ENCODE results near the gene PAMR1.
A peak's percentile ranks its signal among the peaks of the same experiment; 100 is the strongest.

PAMR1 gene

GRCh38 chr11:35426351-35426750 lies 99.1 kb downstream of the PAMR1 start:
- no peak for DNase-seq
- Histone ChIP-seq H3K9me3 (ENCODE audit: control insufficient read depth, low read length) (no peaks in the 10 kb centered on the region), H3K27ac (ENCODE audit: insufficient read depth, low read length, poor library complexity, severe bottlenecking) (no peak overlapping the region), H3K4me3 (ENCODE audit: insufficient read depth, low read depth, low read length, poor library complexity, severe bottlenecking) (no peak overlapping the region), H3K27me3 (replicated peaks; ENCODE audit: control insufficient read depth, insufficient read depth, low read length, poor library complexity, severe bottlenecking) (peaks cover 4% of the 10 kb centered on the region), H3K4me1 (ENCODE audit: control insufficient read depth, insufficient read depth, low read length, poor library complexity, severe bottlenecking) (no peaks in the 10 kb centered on the region), H3K36me3 (ENCODE audit: control insufficient read depth, insufficient read depth, low read length) (no peaks in the 10 kb centered on the region)

DNA sequence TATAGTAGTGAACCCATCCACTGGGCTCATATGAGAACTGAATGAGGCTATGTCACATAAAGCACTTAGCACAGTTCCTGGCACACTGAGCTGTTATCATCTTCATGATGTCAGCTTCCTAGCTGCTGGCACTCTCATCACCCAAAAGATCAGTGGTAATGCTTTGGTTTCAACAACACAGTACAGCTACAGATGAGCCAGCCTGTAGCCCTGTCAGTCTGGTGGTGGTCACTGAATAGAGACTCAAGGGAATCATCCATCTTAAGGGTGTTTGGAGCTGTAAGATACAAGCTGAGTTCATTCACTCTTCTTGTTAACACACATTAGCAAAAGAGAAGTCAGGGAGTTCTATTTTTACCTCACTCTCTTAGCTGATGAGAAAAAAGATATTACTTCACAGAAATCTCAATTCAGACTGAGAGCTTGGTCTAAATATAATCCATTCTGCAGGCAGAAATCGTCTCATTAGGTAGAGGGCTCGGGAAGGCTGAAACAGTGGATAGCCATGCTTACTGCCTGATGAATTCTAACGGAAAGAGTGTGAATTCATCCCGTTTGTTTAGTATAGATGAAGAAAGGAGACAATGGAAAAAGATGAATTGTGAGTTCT lies 99.7 kb downstream of the PAMR1 start:
- no peaks in the 10 kb centered on the region for H3K4me1 ChIP-seq (ENCODE audit: control insufficient read depth, insufficient read depth, low read length, poor library complexity, severe bottlenecking)
- H3K27ac ChIP-seq (ENCODE audit: insufficient read depth, low read length, poor library complexity, severe bottlenecking): no peak overlapping the region
- H3K9me3 ChIP-seq (ENCODE audit: control insufficient read depth, low read length): no peaks in the 10 kb centered on the region
- H3K4me3 ChIP-seq (ENCODE audit: insufficient read depth, low read depth, low read length, poor library complexity, severe bottlenecking): no peak overlapping the region
- H3K27me3 ChIP-seq (replicated peaks; ENCODE audit: control insufficient read depth, insufficient read depth, low read length, poor library complexity, severe bottlenecking): peaks cover 10% of the 10 kb centered on the region
- DNase-seq: no peak
- no peaks in the 10 kb centered on the region for H3K36me3 ChIP-seq (ENCODE audit: control insufficient read depth, insufficient read depth, low read length)

DNA sequence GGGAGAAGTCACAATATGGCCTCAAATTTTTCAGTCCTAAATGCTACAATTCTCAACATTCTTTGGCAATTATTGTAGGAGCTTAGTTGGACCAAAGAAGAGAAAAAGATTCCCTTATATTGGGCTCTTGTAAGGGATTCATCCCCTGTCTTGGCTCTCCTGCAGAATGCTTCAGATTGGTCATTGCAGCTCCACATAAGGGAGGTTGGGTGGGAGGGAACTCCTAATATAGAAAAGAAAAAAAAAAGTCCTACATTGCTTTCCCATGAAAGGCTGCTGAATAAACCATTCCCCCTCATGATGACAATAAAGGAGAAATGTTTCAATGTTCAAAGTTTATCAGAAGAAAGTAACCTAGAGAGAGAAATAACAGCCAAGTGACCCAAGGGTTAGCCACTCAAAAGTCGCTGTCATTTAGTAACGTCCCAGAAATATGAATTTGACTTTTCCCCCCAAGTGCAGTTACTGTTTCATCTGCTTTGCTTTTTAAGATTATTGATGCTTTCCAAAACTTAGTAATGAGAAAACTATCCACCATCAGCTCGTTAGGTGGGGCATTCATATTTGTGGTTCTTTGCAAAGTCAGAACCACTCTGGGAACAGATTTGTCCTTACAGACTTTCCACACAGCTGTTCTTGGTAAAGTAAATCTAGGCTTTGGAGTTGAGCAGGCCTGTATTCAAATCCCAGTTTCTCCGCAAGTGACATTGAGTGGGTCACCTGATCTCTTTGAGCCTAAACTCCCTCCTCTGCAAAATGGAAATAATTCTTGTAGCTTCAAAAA lies 101.1 kb downstream of the PAMR1 start:
- Histone ChIP-seq H3K36me3 (ENCODE audit: control insufficient read depth, insufficient read depth, low read length) (no peaks in the 10 kb centered on the region), H3K27me3 (replicated peaks; ENCODE audit: control insufficient read depth, insufficient read depth, low read length, poor library complexity, severe bottlenecking) (peaks cover 15% of the 10 kb centered on the region), H3K27ac (ENCODE audit: insufficient read depth, low read length, poor library complexity, severe bottlenecking) (no peak overlapping the region), H3K4me3 (ENCODE audit: insufficient read depth, low read depth, low read length, poor library complexity, severe bottlenecking) (no peak overlapping the region), H3K9me3 (ENCODE audit: control insufficient read depth, low read length) (no peaks in the 10 kb centered on the region), H3K4me1 (ENCODE audit: control insufficient read depth, insufficient read depth, low read length, poor library complexity, severe bottlenecking) (peaks cover 12% of the 10 kb centered on the region)
- no peak for DNase-seq

GRCh38 chr11:35420371-35420770 lies 105.0 kb downstream of the PAMR1 start:
- Histone ChIP-seq H3K36me3 (ENCODE audit: control insufficient read depth, insufficient read depth, low read length) (no peaks in the 10 kb centered on the region), H3K27me3 (replicated peaks; ENCODE audit: control insufficient read depth, insufficient read depth, low read length, poor library complexity, severe bottlenecking) (peaks cover 32% of the 10 kb centered on the region), H3K4me3 (ENCODE audit: insufficient read depth, low read depth, low read length, poor library complexity, severe bottlenecking) (peak overlapping the region; percentile 22), H3K9me3 (ENCODE audit: control insufficient read depth, low read length) (no peaks in the 10 kb centered on the region), H3K27ac (ENCODE audit: insufficient read depth, low read length, poor library complexity, severe bottlenecking) (no peak overlapping the region), H3K4me1 (ENCODE audit: control insufficient read depth, insufficient read depth, low read length, poor library complexity, severe bottlenecking) (peaks cover 18% of the 10 kb centered on the region)
- no peak for DNase-seq

GRCh38 chr11:35419830-35420333 lies 105.5 kb downstream of the PAMR1 start:
- Histone ChIP-seq H3K36me3 (ENCODE audit: control insufficient read depth, insufficient read depth, low read length) (no peaks in the 10 kb centered on the region), H3K4me1 (ENCODE audit: control insufficient read depth, insufficient read depth, low read length, poor library complexity, severe bottlenecking) (peaks cover 18% of the 10 kb centered on the region), H3K9me3 (ENCODE audit: control insufficient read depth, low read length) (no peaks in the 10 kb centered on the region), H3K27ac (ENCODE audit: insufficient read depth, low read length, poor library complexity, severe bottlenecking) (no peak overlapping the region), H3K27me3 (replicated peaks; ENCODE audit: control insufficient read depth, insufficient read depth, low read length, poor library complexity, severe bottlenecking) (peaks cover 32% of the 10 kb centered on the region), H3K4me3 (ENCODE audit: insufficient read depth, low read depth, low read length, poor library complexity, severe bottlenecking) (peak overlapping the region; percentile 22)
- no peak for DNase-seq

- Histone ChIP-seq H3K9me3 (ENCODE audit: control insufficient read depth, low read length) (no peaks in the 10 kb centered on the region), H3K4me1 (ENCODE audit: control insufficient read depth, insufficient read depth, low read length, poor library complexity, severe bottlenecking) (peaks cover 18% of the 10 kb centered on the region), H3K27me3 (replicated peaks; ENCODE audit: control insufficient read depth, insufficient read depth, low read length, poor library complexity, severe bottlenecking) (peaks cover 29% of the 10 kb centered on the region), H3K27ac (ENCODE audit: insufficient read depth, low read length, poor library complexity, severe bottlenecking) (no peak within 1 kb of the TSS), H3K36me3 (ENCODE audit: control insufficient read depth, insufficient read depth, low read length) (no peaks in the 10 kb centered on the region), H3K4me3 (ENCODE audit: insufficient read depth, low read depth, low read length, poor library complexity, severe bottlenecking) (peak within 1 kb of the TSS; percentile 22)
- DNase-seq: no peak
Observed at GRCh38 chr11:35419184-35419829, 106.1 kb downstream of the PAMR1 start, which contains the start of gene SLC1A2. Gene SLC1A2, minus strand, starts transcription at chr11:35419558. Its CDS starts 592 bp downstream, at chr11:35418966.

- H3K27me3 ChIP-seq (replicated peaks; ENCODE audit: control insufficient read depth, insufficient read depth, low read length, poor library complexity, severe bottlenecking): peaks cover 29% of the 10 kb centered on the region
- no peaks in the 10 kb centered on the region for H3K36me3 ChIP-seq (ENCODE audit: control insufficient read depth, insufficient read depth, low read length)
- H3K4me1 ChIP-seq (ENCODE audit: control insufficient read depth, insufficient read depth, low read length, poor library complexity, severe bottlenecking): peaks cover 18% of the 10 kb centered on the region
- no peak overlapping the region for H3K27ac ChIP-seq (ENCODE audit: insufficient read depth, low read length, poor library complexity, severe bottlenecking)
- H3K9me3 ChIP-seq (ENCODE audit: control insufficient read depth, low read length): no peaks in the 10 kb centered on the region
- peak overlapping the region; percentile 11 for H3K4me3 ChIP-seq (ENCODE audit: insufficient read depth, low read depth, low read length, poor library complexity, severe bottlenecking)
- DNase-seq: no peak
Observed at GRCh38 chr11:35418282-35419183, 106.9 kb downstream of the PAMR1 start.

GRCh38 chr11:35415487-35415886 lies 109.9 kb downstream of the PAMR1 start:
- Histone ChIP-seq H3K27ac (ENCODE audit: insufficient read depth, low read length, poor library complexity, severe bottlenecking) (no peak overlapping the region), H3K27me3 (replicated peaks; ENCODE audit: control insufficient read depth, insufficient read depth, low read length, poor library complexity, severe bottlenecking) (peaks cover 21% of the 10 kb centered on the region), H3K4me3 (ENCODE audit: insufficient read depth, low read depth, low read length, poor library complexity, severe bottlenecking) (no peak overlapping the region), H3K36me3 (ENCODE audit: control insufficient read depth, insufficient read depth, low read length) (no peaks in the 10 kb centered on the region), H3K4me1 (ENCODE audit: control insufficient read depth, insufficient read depth, low read length, poor library complexity, severe bottlenecking) (peaks cover 17% of the 10 kb centered on the region), H3K9me3 (ENCODE audit: control insufficient read depth, low read length) (no peaks in the 10 kb centered on the region)
- DNase-seq: no peak

DNA sequence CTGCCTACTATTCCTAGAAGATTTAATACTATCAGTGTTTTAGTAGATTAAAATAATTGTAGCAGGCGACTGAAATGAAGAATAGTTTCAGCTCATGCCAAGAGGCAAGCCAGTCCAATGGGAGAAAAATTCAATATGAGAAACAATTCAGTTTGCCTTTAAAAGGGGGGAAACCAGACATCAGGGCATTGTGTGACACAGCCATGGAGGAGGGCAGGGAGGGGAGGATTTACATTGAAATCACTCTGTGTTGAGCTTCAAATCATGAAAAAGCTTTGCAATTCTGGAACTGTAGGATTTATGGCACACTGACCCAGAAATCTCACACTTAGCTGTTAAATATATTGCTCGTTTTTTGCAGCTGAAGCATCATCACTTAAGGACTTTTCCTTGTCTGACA lies 110.6 kb downstream of the PAMR1 start:
- Histone ChIP-seq H3K27me3 (replicated peaks; ENCODE audit: control insufficient read depth, insufficient read depth, low read length, poor library complexity, severe bottlenecking) (peaks cover 21% of the 10 kb centered on the region), H3K4me3 (ENCODE audit: insufficient read depth, low read depth, low read length, poor library complexity, severe bottlenecking) (no peak overlapping the region), H3K4me1 (ENCODE audit: control insufficient read depth, insufficient read depth, low read length, poor library complexity, severe bottlenecking) (peaks cover 10% of the 10 kb centered on the region), H3K27ac (ENCODE audit: insufficient read depth, low read length, poor library complexity, severe bottlenecking) (no peak overlapping the region), H3K36me3 (ENCODE audit: control insufficient read depth, insufficient read depth, low read length) (no peaks in the 10 kb centered on the region), H3K9me3 (ENCODE audit: control insufficient read depth, low read length) (no peaks in the 10 kb centered on the region)
- DNase-seq: no peak
